Measurements from ENCODE around the gene JTB.
A peak's percentile ranks its signal among the peaks of the same experiment; 100 is the strongest.

Gene JTB

GRCh38 chr1:153953859-153954365 lies 23.6 kb downstream of the JTB start:
- DNase-seq: no peak

GRCh38 chr1:153951801-153952200 lies 25.7 kb downstream of the JTB start:
- no peak for DNase-seq

- no peak for DNase-seq
These were observed 26.3 kb downstream of the JTB start for GRCh38 chr1:153951183-153951582.

- DNase-seq: peak; percentile 68 to 79
These were observed 30.7 kb downstream of the JTB start, which contains the start of gene DENND4B for GRCh38 chr1:153946622-153947241. TSS of gene DENND4B (minus strand) at chr1:153946718. CDS start at chr1:153944374, 2,344 bp downstream.

- peak; percentile 93 to 96 for DNase-seq
These were observed 31.5 kb downstream of the JTB start for GRCh38 chr1:153945795-153946621.

- peak; percentile 70 to 86 for DNase-seq
These were observed 32.2 kb downstream of the JTB start for GRCh38 chr1:153945131-153945794.

GRCh38 chr1:153944827-153945117 lies 32.7 kb downstream of the JTB start:
- no peak for DNase-seq

GRCh38 chr1:153944005-153944826 lies 33.3 kb downstream of the JTB start:
- DNase-seq: no peak

- DNase-seq: no peak
These were observed 34.5 kb downstream of the JTB start for GRCh38 chr1:153942766-153943549.

- no peak for DNase-seq
These were observed 35.4 kb downstream of the JTB start for GRCh38 chr1:153941826-153942725.

GRCh38 chr1:153940756-153941155 lies 36.7 kb downstream of the JTB start:
- no peak for DNase-seq

GRCh38 chr1:153939476-153939875 lies 38.0 kb downstream of the JTB start:
- no peak for DNase-seq

- DNase-seq: no peak
These were observed 38.5 kb downstream of the JTB start for GRCh38 chr1:153938996-153939395.

GRCh38 chr1:153937331-153937730 lies 40.1 kb downstream of the JTB start:
- no peak for DNase-seq

- DNase-seq: no peak
These were observed 41.3 kb downstream of the JTB start for GRCh38 chr1:153936011-153936802.

- no peak for DNase-seq
These were observed 42.7 kb downstream of the JTB start for GRCh38 chr1:153934746-153935145.

GRCh38 chr1:153933955-153934354 lies 43.5 kb downstream of the JTB start:
- no peak for DNase-seq

GRCh38 chr1:153933430-153933829 lies 44.0 kb downstream of the JTB start:
- DNase-seq: no peak

GRCh38 chr1:153932156-153933131 lies 45.0 kb downstream of the JTB start:
- no peak for DNase-seq

All from bone marrow (tissue), 2 donors.